Large intestine (tissue), 3 donors: ENCODE results near the gene AKR1A1. TPM values are rescaled to one million over a fixed set of nuclear protein-coding genes. Genes with fewer than 3 reads are reported as not detected.

ENCODE experiments used
- DNase-seq, 2 donors: peaks; one replicate each; pipeline versions ENCODE4 v3.0.0 to v3.0.0-alpha.2; 2013
- H3K27ac ChIP-seq: one replicate; pipeline ENCODE4 v1.5.1; 2013; ENCODE audit warnings: low read length
- H3K27me3 ChIP-seq: 2 replicates; pipeline ENCODE4 v1.6.1; 2013; ENCODE audit warnings: low read length; ENCODE audit not compliant: control insufficient read depth, insufficient read depth
- H3K36me3 ChIP-seq: 2 replicates; pipeline ENCODE4 v1.6.1; 2013; ENCODE audit warnings: low read length; ENCODE audit not compliant: control insufficient read depth, insufficient read depth
- H3K4me1 ChIP-seq: one replicate; pipeline ENCODE4 v1.6.1; 2013; ENCODE audit warnings: low read length; ENCODE audit not compliant: control insufficient read depth, insufficient read depth
- H3K4me3 ChIP-seq: one replicate; pipeline ENCODE4 v1.5.1; 2013; ENCODE audit warnings: low read length
- H3K9me3 ChIP-seq: one replicate; pipeline ENCODE4 v1.6.1; 2013; ENCODE audit warnings: mild to moderate bottlenecking, low read depth, low read length, moderate library complexity; ENCODE audit not compliant: control insufficient read depth
- WGBS: methylation state at CpG from one replicate; pipeline ENCODE4 v1.1.5; 2013; ENCODE audit warnings: low lambda C conversion rate; ENCODE audit not compliant: insufficient coverage; 5-methylcytosine and 5-hydroxymethylcytosine counted together
- polyA plus RNA-seq: library from polyadenylated mRNA; unstranded; fragments of 120-200 nt; gene quantifications from one replicate; pipeline ENCODE4 v1.2.1, GENCODE V29; 2013

Gene AKR1A1
- polyA plus RNA-seq, 1 donor = 256 TPM

GRCh38 chr1:45608175-45609156 is 57.8 kb downstream of the AKR1A1 start:
- DNase-seq = no peak
- H3K36me3 ChIP-seq = peaks cover 45% of the 10 kb centered on the region
- no peaks in the 10 kb centered on the region for H3K27me3 ChIP-seq
- no peaks in the 10 kb centered on the region for H3K9me3 ChIP-seq
- no peak overlapping the region for H3K27ac ChIP-seq
- H3K4me1 ChIP-seq = no peaks in the 10 kb centered on the region
- H3K4me3 ChIP-seq = no peak overlapping the region
- 100% methylated on average over 1 of the region's 5 CpGs for WGBS

GRCh38 chr1:45610589-45611226 is 60.1 kb downstream of the AKR1A1 start:
- no peak overlapping the region for H3K4me3 ChIP-seq
- no peaks in the 10 kb centered on the region for H3K27me3 ChIP-seq
- DNase-seq = no peak
- peaks cover 55% of the 10 kb centered on the region for H3K36me3 ChIP-seq
- WGBS = 83% methylated on average over 1 of the region's 10 CpGs
- no peak overlapping the region for H3K27ac ChIP-seq
- H3K4me1 ChIP-seq = no peaks in the 10 kb centered on the region
- H3K9me3 ChIP-seq = no peaks in the 10 kb centered on the region

GRCh38 chr1:45612941-45613579 is 62.4 kb downstream of the AKR1A1 start:
- Histone ChIP-seq H3K4me1 (no peaks in the 10 kb centered on the region), H3K36me3 (peaks cover 63% of the 10 kb centered on the region), H3K4me3 (no peak overlapping the region), H3K27ac (no peak overlapping the region), H3K27me3 (no peaks in the 10 kb centered on the region), H3K9me3 (no peaks in the 10 kb centered on the region)
- no peak for DNase-seq
- WGBS = 33% methylated on average over 1 of the region's 8 CpGs

- no peak for DNase-seq
- Histone ChIP-seq H3K9me3 (no peaks in the 10 kb centered on the region), H3K4me3 (no peak overlapping the region), H3K36me3 (peaks cover 64% of the 10 kb centered on the region), H3K27ac (no peak overlapping the region), H3K4me1 (no peaks in the 10 kb centered on the region), H3K27me3 (no peaks in the 10 kb centered on the region)
- WGBS = no CpG with 5 or more reads among the region's 1 CpG
These were observed 65.3 kb downstream of the AKR1A1 start for GRCh38 chr1:45615885-45616284.

GRCh38 chr1:45617618-45618017 is 67.0 kb downstream of the AKR1A1 start:
- peaks cover 61% of the 10 kb centered on the region for H3K36me3 ChIP-seq
- no peak overlapping the region for H3K27ac ChIP-seq
- H3K4me3 ChIP-seq = no peak overlapping the region

GRCh38 chr1:45619149-45619921 is 68.7 kb downstream of the AKR1A1 start:
- peaks cover 10% of the 10 kb centered on the region for H3K4me1 ChIP-seq
- H3K27ac ChIP-seq = no peak overlapping the region
- peaks cover 55% of the 10 kb centered on the region for H3K36me3 ChIP-seq
- no peak overlapping the region for H3K4me3 ChIP-seq
- H3K27me3 ChIP-seq = no peaks in the 10 kb centered on the region
- H3K9me3 ChIP-seq = peaks cover 4% of the 10 kb centered on the region
- WGBS = 75% methylated on average over 1 of the region's 8 CpGs
- no peak for DNase-seq

More at GRCh38 chr1:45617618-45618017, 67.0 kb downstream of the AKR1A1 start:
- WGBS = no CpG with 5 or more reads among the region's 4 CpGs
- no peak for DNase-seq
- Histone ChIP-seq H3K9me3 (no peaks in the 10 kb centered on the region), H3K27me3 (no peaks in the 10 kb centered on the region), H3K4me1 (peaks cover 6% of the 10 kb centered on the region)

Other genes with a start within 250 kb of the AKR1A1 start
- gene HPDL, start 223.9 kb upstream of the AKR1A1 start, polyA plus RNA-seq = 4.9 TPM
- gene TOE1, start 210.7 kb upstream of the AKR1A1 start, polyA plus RNA-seq = 13.4 TPM
- gene MUTYH, start 210.4 kb upstream of the AKR1A1 start, polyA plus RNA-seq = 34.1 TPM
- 12.8 TPM for gene TESK2, start 59.7 kb upstream of the AKR1A1 start, polyA plus RNA-seq
- gene CCDC163, start 50.8 kb upstream of the AKR1A1 start, polyA plus RNA-seq = 1.9 TPM
- 5.7 TPM for gene MMACHC, start 50.5 kb upstream of the AKR1A1 start, polyA plus RNA-seq
- 239 TPM for gene PRDX1, start 28.9 kb upstream of the AKR1A1 start, polyA plus RNA-seq
- gene NASP, start 33.2 kb downstream of the AKR1A1 start, polyA plus RNA-seq = 153 TPM
- gene CCDC17, start 73.2 kb downstream of the AKR1A1 start, polyA plus RNA-seq = 0.88 TPM
- 99.3 TPM for gene GPBP1L1, start 135.7 kb downstream of the AKR1A1 start, polyA plus RNA-seq
- gene TMEM69, start 137.4 kb downstream of the AKR1A1 start, polyA plus RNA-seq = 42.7 TPM
- gene IPP, start 199.8 kb downstream of the AKR1A1 start, polyA plus RNA-seq = 16.8 TPM